WI38 (cell line): ENCODE data around the gene NOC4L.
A peak's percentile ranks its signal among the peaks of the same experiment; 100 is the strongest.
"Not testable (repeated sequence)": the region's sequence is repeated elsewhere in the genome, so short reads cannot be mapped to it uniquely, and the experiment has no call there.

Experiments
- H3K4me3 ChIP-seq: 2 replicates; pipeline ENCODE4 v1.5.1; 2011; ENCODE audit warnings: low read depth, mild to moderate bottlenecking, control low read depth, low read length
- CTCF ChIP-seq: IDR thresholded peaks from 2 replicates; pipeline ENCODE4 v1.5.1; 2012; ENCODE audit warnings: low read depth, mild to moderate bottlenecking, control low read depth, low read length

NOC4L gene

DNA sequence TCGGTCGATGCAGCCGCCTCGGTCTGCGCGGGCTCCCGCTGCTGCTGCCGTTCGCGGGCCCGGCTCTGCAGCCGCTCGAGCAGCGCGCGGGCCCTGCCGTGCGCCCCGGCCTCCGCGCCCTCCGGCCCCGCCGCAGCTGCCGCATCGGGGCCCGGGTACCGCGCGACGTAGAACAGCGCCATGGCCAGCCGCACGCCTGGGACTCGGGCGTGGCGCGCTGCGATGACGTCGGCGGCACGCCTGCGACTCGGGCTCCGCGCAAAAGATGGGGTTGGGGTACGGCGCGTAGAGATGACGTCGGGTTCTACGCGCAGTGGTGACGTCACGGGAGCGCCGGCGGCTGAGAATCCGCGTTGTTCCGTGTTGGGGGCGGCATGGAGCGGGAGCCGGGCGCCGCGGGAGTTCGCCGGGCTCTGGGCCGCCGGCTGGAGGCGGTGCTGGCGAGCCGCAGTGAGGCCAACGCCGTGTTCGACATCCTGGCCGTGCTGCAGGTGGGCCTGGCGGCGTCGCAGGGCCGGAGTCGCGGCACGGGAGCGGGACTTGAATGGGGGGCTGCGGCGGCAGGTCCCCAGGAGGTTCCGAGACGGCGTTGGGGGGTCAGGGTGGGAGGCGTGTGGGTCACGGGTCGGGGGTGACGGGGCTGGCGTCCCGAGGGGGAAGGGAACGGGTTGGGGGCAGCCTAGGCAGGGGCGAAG is at the start of gene NOC4L, which contains the start of gene DDX51:
TSS of gene NOC4L (plus strand) at position 343 of the 695 bp plus-strand sequence. CDS start at position 375, 32 bp downstream.
TSS of gene DDX51 (minus strand) at position 205 of the 695 bp plus-strand sequence. CDS start at position 182, 23 bp downstream.
- H3K4me3 ChIP-seq: peak within 1 kb of the TSS; percentile 82
- no peak for TF ChIP-seq CTCF

DNA sequence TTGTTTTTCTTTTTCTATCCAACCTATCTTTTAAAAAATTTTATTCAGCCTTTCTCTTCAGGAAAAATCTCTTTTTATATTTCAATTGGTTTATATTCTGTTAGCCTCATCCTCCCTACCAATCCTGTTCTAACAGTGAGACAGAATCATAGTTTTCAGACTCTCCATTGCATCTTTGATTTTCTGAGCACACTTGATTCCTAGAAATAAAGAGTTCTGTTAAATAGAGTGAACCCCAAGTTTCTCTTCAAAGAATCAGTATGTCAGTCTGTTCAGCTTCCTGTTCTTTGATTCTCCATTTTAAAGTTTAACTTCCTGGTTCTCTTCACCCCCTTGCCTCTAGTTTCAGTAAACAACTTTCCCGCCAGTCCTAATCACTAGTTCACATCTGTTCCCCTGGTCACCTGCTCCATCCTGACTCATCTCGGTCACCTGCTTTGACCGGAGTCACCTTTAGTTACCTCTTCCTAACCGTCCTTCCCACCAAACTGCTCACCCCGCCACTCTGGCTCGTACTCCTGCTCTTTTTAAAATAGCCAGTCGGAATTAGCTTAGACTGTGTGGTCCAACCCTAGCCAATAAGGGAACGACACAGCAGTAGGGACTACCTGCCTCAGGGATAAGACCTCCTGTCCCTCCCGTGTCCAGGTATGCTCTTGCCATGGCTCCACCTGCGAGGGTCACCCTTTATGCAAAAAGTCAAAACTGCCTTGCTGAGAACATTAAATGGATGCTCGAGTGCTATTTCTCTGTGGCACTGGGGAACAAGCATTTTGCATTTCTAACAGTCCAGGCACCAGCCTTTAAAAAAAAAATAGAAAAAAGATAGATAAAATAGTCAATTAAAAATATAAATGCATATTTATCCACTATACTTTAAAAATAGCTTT is 48.5 kb upstream of the NOC4L start:
- TF ChIP-seq CTCF: no peak

GRCh38 chr12:132099739-132100138 is 44.5 kb upstream of the NOC4L start:
- no peak overlapping the region for H3K4me3 ChIP-seq
- no peak for TF ChIP-seq CTCF

More for the DNA sequence above, 48.5 kb upstream of the NOC4L start:
- H3K4me3 ChIP-seq: no peak overlapping the region

GRCh38 chr12:132100306-132101065 is 43.8 kb upstream of the NOC4L start:
- no peak overlapping the region for H3K4me3 ChIP-seq
- TF ChIP-seq CTCF: no peak

- no peak for TF ChIP-seq CTCF
- H3K4me3 ChIP-seq: no peak overlapping the region
Observed at GRCh38 chr12:132102297-132102696, 42.0 kb upstream of the NOC4L start.

GRCh38 chr12:132103072-132103471 is 41.2 kb upstream of the NOC4L start:
- not testable (repeated sequence) for H3K4me3 ChIP-seq

GRCh38 chr12:132103542-132104308 is 40.5 kb upstream of the NOC4L start:
- TF ChIP-seq CTCF: no peak
- no peak overlapping the region for H3K4me3 ChIP-seq
